ENCODE data around the gene ATN1.

DNA sequence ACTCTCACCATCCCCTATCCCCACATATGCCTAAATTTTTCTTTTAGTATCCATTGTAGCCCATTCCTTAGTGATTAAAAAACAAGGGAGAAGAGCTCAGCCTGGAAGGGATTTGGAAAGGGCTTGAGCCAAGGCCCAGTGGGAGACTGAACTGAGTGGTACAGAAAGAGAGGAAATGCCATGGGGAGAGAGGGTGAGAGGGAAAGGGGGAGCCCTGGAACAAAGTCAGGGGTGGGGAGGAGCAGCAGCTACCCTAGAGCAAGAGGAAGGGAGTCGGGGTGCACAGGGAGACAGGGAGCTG is 2.6 kb upstream of the ATN1 start:
- TF ChIP-seq, protein P1, sequence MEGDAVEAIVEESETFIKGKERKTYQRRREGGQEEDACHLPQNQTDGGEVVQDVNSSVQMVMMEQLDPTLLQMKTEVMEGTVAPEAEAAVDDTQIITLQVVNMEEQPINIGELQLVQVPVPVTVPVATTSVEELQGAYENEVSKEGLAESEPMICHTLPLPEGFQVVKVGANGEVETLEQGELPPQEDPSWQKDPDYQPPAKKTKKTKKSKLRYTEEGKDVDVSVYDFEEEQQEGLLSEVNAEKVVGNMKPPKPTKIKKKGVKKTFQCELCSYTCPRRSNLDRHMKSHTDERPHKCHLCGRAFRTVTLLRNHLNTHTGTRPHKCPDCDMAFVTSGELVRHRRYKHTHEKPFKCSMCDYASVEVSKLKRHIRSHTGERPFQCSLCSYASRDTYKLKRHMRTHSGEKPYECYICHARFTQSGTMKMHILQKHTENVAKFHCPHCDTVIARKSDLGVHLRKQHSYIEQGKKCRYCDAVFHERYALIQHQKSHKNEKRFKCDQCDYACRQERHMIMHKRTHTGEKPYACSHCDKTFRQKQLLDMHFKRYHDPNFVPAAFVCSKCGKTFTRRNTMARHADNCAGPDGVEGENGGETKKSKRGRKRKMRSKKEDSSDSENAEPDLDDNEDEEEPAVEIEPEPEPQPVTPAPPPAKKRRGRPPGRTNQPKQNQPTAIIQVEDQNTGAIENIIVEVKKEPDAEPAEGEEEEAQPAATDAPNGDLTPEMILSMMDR (IDR thresholded peaks at IDR 0.05) = no peak
- TF ChIP-seq POLR2A (IDR thresholded peaks at IDR 0.05) = no peak

All from body of pancreas (tissue), 4 donors.